ENCODE results near the gene MACC1. TPM values are rescaled to one million over a fixed set of nuclear protein-coding genes. Genes with fewer than 3 reads are reported as not detected.

Gene MACC1
- total RNA-seq, 1 donor from 2014 or later: 6.9 TPM

DNA sequence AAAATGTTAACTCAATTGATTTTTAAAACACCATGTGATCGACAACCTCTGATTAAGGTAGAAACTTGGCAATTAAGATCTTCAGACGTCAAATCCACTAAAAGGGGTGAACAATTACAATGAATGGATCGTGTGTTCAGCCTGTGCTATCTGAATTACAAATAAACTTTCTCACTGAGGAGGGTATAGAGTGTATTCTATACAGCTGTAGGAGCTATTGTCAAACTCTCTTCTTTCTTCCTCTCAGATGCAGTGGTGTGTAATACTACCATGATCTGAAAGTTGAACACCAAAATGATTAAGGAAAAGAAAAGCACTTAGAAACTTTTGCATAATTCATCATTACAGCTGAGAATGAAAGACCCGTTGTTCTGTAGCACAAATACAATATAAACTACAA, 32.2 kb upstream of the MACC1 start:
- Histone ChIP-seq H3K9me3 (no peaks in the 10 kb centered on the region), H3K27me3 (no peaks in the 10 kb centered on the region), H3K36me3 (no peaks in the 10 kb centered on the region), H3K27ac (no peak overlapping the region), H3K4me1 (peaks cover 12% of the 10 kb centered on the region), H3K4me3 (no peak overlapping the region)
- no peak for DNase-seq (ENCODE audit: extremely low spot score in 2 of 2)
- intact Hi-C loops (cut with DNase I): no loop called here
- TF ChIP-seq POLR2AphosphoS5 (IDR thresholded peaks at IDR 0.05; ENCODE audit: insufficient read depth in 1 of 2, low read depth in 1 of 2) (no peak), POLR2A (IDR thresholded peaks at IDR 0.05) (no peak)
- TF ChIP-seq, protein P1, sequence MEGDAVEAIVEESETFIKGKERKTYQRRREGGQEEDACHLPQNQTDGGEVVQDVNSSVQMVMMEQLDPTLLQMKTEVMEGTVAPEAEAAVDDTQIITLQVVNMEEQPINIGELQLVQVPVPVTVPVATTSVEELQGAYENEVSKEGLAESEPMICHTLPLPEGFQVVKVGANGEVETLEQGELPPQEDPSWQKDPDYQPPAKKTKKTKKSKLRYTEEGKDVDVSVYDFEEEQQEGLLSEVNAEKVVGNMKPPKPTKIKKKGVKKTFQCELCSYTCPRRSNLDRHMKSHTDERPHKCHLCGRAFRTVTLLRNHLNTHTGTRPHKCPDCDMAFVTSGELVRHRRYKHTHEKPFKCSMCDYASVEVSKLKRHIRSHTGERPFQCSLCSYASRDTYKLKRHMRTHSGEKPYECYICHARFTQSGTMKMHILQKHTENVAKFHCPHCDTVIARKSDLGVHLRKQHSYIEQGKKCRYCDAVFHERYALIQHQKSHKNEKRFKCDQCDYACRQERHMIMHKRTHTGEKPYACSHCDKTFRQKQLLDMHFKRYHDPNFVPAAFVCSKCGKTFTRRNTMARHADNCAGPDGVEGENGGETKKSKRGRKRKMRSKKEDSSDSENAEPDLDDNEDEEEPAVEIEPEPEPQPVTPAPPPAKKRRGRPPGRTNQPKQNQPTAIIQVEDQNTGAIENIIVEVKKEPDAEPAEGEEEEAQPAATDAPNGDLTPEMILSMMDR (IDR thresholded peaks at IDR 0.05): no peak

DNA sequence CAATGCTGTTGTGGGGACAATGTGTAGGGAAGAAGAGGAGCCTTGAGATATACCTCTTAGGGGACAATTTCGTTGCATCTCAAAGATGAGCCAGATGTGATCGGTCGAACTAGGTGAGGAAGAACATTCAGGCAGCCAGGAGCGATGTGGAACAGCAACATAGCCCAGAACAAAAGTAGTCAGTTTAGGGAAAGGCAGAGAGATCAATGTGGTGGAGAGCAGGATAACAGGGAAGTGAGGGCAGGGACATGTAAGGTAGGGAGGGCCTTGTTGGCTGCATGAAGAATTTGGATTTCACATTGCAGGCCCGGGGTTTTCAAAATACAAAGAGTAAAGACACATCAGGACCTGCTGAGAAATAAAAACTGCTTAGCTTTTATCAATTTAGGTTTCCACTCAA, 29.1 kb upstream of the MACC1 start:
- intact Hi-C loops (cut with DNase I): no loop called here
- Histone ChIP-seq H3K27me3 (no peaks in the 10 kb centered on the region), H3K36me3 (no peaks in the 10 kb centered on the region), H3K9me3 (no peaks in the 10 kb centered on the region), H3K4me1 (peaks cover 16% of the 10 kb centered on the region), H3K27ac (no peak overlapping the region), H3K4me3 (no peak overlapping the region)
- DNase-seq (ENCODE audit: extremely low spot score in 2 of 2): no peak
- TF ChIP-seq, protein P1 (IDR thresholded peaks at IDR 0.05): no peak
- no peak for TF ChIP-seq POLR2A (IDR thresholded peaks at IDR 0.05)
- no peak for TF ChIP-seq POLR2AphosphoS5 (IDR thresholded peaks at IDR 0.05; ENCODE audit: insufficient read depth in 1 of 2, low read depth in 1 of 2)

DNA sequence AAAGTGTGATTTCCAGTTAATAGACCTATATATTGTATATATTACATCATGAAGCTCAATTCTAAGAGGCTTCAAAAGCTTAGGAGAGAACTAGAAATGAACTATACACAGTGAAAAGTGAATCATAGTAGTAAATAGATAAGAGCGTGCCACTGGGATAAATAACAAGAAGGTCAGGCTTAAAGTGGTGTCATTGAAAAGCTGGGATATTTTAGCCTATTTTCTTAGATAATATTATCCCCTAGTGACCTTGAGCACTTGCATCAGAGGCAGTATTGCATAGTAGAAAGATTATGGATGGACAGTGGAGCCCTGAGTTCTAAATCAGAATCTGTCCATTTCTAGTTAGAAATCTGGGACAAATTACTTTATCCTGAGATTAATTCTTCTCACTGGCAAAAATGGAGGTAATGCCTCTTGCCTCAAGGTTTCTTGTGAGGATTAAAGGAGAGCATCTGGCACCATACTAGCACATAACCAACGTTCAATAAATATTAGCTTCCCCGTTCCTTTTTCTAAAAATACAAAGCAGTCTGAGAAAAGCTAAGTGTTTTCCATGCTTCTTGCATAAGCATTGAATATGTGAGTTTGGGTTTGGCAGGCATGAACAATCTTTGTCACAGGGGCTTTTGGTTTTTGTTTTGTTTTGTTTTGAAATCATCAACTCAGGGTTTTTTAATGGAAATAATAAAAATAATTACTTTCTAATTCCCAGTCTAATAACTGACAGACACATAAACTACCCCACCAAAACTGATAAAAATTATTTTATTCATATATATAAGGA, 27.3 kb upstream of the MACC1 start:
- no peak for DNase-seq (ENCODE audit: extremely low spot score in 2 of 2)
- TF ChIP-seq POLR2A (IDR thresholded peaks at IDR 0.05) (no peak), POLR2AphosphoS5 (IDR thresholded peaks at IDR 0.05; ENCODE audit: insufficient read depth in 1 of 2, low read depth in 1 of 2) (no peak)
- TF ChIP-seq, protein P1 (IDR thresholded peaks at IDR 0.05): no peak
- no peak overlapping the region for H3K4me3 ChIP-seq
- peak overlapping the region; percentile 39 for H3K27ac ChIP-seq
- peaks cover 22% of the 10 kb centered on the region for H3K4me1 ChIP-seq
- no peaks in the 10 kb centered on the region for H3K36me3 ChIP-seq
- intact Hi-C loops (cut with DNase I): no loop called here
- no peaks in the 10 kb centered on the region for H3K9me3 ChIP-seq
- H3K27me3 ChIP-seq: no peaks in the 10 kb centered on the region

DNA sequence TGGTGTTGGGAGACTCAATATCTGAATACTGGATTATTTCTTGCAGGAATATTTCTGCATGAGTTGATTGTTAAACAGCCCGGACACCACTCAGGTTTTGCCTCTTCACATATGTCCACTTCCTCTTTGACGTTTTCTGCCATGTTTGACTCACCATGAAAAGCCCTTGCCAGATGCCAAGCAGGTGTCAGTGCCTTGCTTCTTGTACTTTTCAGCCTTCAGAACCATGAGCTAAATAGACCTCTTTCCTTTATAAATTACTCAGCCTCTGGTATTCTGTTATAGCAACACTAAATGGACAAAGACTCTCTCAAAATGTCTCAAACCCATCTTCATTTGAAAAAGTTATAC, 24.7 kb upstream of the MACC1 start:
- Histone ChIP-seq H3K4me1 (peaks cover 12% of the 10 kb centered on the region), H3K4me3 (no peak overlapping the region), H3K9me3 (no peaks in the 10 kb centered on the region), H3K36me3 (no peaks in the 10 kb centered on the region), H3K27me3 (no peaks in the 10 kb centered on the region), H3K27ac (no peak overlapping the region)
- TF ChIP-seq POLR2AphosphoS5 (IDR thresholded peaks at IDR 0.05; ENCODE audit: insufficient read depth in 1 of 2, low read depth in 1 of 2) (no peak), POLR2A (IDR thresholded peaks at IDR 0.05) (no peak)
- TF ChIP-seq, protein P1 (IDR thresholded peaks at IDR 0.05): no peak
- no peak for DNase-seq (ENCODE audit: extremely low spot score in 2 of 2)
- intact Hi-C loops (cut with DNase I): no loop called here

DNA sequence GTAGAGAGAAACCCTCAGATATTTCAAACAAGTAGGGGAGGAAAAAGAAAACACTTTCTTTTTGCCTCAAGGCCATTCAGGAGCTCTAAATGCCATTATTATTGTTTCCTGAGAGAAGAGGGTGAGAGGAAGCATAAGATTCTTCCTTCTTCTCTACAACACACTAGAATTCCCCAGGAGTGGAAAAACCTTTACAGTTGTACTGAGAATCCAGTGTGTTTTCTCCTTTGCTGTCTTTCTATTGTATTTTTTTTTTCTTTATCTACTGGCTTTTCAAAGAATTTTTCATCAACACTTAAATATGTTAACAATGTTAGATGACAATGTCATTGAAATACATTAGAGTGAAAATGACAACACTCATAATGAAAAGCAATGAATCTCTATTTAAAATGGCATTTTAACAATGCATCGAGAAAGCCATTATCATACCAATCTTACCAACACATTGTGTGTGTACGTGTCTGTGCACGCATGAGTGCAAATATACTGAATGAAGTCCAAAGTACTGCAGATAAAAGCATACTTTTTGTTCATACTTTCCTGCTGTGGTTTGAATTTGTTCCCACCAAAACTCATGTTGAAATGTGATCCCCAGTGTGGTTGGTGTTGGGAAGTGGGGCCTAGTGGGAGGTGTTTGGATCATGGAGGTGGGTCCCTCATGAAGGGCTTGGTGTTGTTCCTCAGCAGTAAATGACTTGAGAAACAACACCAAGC, 24.2 kb upstream of the MACC1 start:
- intact Hi-C loops (cut with DNase I): no loop called here
- H3K27me3 ChIP-seq: no peaks in the 10 kb centered on the region
- no peak overlapping the region for H3K4me3 ChIP-seq
- H3K27ac ChIP-seq: no peak overlapping the region
- DNase-seq (ENCODE audit: extremely low spot score in 2 of 2): no peak
- TF ChIP-seq POLR2AphosphoS5 (IDR thresholded peaks at IDR 0.05; ENCODE audit: insufficient read depth in 1 of 2, low read depth in 1 of 2) (no peak), POLR2A (IDR thresholded peaks at IDR 0.05) (no peak)
- TF ChIP-seq, protein P1 (IDR thresholded peaks at IDR 0.05): no peak
- no peaks in the 10 kb centered on the region for H3K9me3 ChIP-seq
- no peaks in the 10 kb centered on the region for H3K36me3 ChIP-seq
- H3K4me1 ChIP-seq: peaks cover 12% of the 10 kb centered on the region

Measured in vagina (tissue), 2 donors.